Neural cell (in vitro differentiated cells): Measurements from ENCODE around the gene CCNY. TPM values are rescaled to one million over a fixed set of nuclear protein-coding genes. Genes with fewer than 3 reads are reported as not detected.

ENCODE experiments used
- H2AFZ ChIP-seq: fragments of 200-600, 300-800 bp; sonication (generic), shearing (Covaris generic); 2 replicates; pipeline ENCODE4 v1.6.0; 2014; ENCODE audit warnings: low read depth, mild to moderate bottlenecking, antibody characterized with exemption, low read length, moderate library complexity
- H3F3A ChIP-seq: fragments of 200-600 bp; shearing (Covaris generic); 2 replicates; pipeline ENCODE4 v1.6.1; 2016; ENCODE audit warnings: mild to moderate bottlenecking, moderate library complexity, mixed read lengths, antibody characterized with exemption, low read length; ENCODE audit not compliant: insufficient read depth, poor library complexity, severe bottlenecking
- H3K27ac ChIP-seq: fragments of 200-600, 300-800 bp; sonication (generic), shearing (Covaris generic); 2 replicates; pipeline ENCODE4 v1.5.1; 2014; ENCODE audit warnings: mild to moderate bottlenecking, low read length, moderate library complexity
- H3K27me3 ChIP-seq: fragments of 300-800, 200-600 bp; sonication (generic), shearing (Covaris generic); 2 replicates; pipeline ENCODE4 v1.6.0; 2014; ENCODE audit warnings: mild to moderate bottlenecking, low read depth, low read length, moderate library complexity; ENCODE audit not compliant: insufficient read depth
- H3K36me3 ChIP-seq: fragments of 300-800, 200-600 bp; sonication (generic), shearing (Covaris generic); 2 replicates; pipeline ENCODE4 v1.5.1; 2014; ENCODE audit warnings: mild to moderate bottlenecking, antibody characterized with exemption, low read length, moderate library complexity; ENCODE audit not compliant: insufficient read depth
- H3K4me2 ChIP-seq: fragments of 300-800, 200-600 bp; sonication (generic), shearing (Covaris generic); 2 replicates; pipeline ENCODE4 v1.6.0; 2014; ENCODE audit warnings: mild to moderate bottlenecking, low read length
- H3K4me3 ChIP-seq: fragments of 300-800, 200-600 bp; sonication (generic), shearing (Covaris generic); 2 replicates; pipeline ENCODE4 v1.5.1; 2014; ENCODE audit warnings: mild to moderate bottlenecking, low read length, moderate library complexity
- H3K79me2 ChIP-seq: fragments of 200-600 bp; shearing (Covaris generic); replicated peaks from 2 replicates; pipeline ENCODE4 v1.6.0; 2014; ENCODE audit warnings: mild to moderate bottlenecking, low read length, moderate library complexity; ENCODE audit not compliant: insufficient read depth
- H3K9ac ChIP-seq: fragments of 300-800, 200-600 bp; sonication (generic), shearing (Covaris generic); 2 replicates; pipeline ENCODE4 v1.6.1; 2016; ENCODE audit warnings: mild to moderate bottlenecking, low read length, mixed read lengths
- H3K9me2 ChIP-seq: fragments of 200-600 bp; shearing (Covaris generic); 2 replicates; pipeline ENCODE4 v1.6.1; 2016; ENCODE audit warnings: mild to moderate bottlenecking, low read length, mixed read lengths; ENCODE audit not compliant: insufficient read depth
- H3K9me3 ChIP-seq: fragments of 200-600, 300-800 bp; sonication (generic), shearing (Covaris generic); 2 replicates; pipeline ENCODE4 v1.6.1; 2016; ENCODE audit warnings: mild to moderate bottlenecking, mixed run types, low read length, moderate library complexity, mixed read lengths
- H4K20me1 ChIP-seq: fragments of 200-600 bp; shearing (Covaris generic); 2 replicates; pipeline ENCODE4 v1.6.1; 2016; ENCODE audit warnings: mild to moderate bottlenecking, mixed run types; ENCODE audit not compliant: insufficient read depth
- EP300 ChIP-seq: fragments of 450-650 bp; conservative IDR thresholded peaks from 2 replicates; pipeline ENCODE4 v1.6.1; 2014; ENCODE audit warnings: antibody characterized with exemption, mild to moderate bottlenecking, moderate library complexity; ENCODE audit not compliant: poor library complexity, severe bottlenecking
- EZH2 ChIP-seq: fragments of 200-600, 300-800 bp; shearing (Covaris generic), sonication (generic); IDR thresholded peaks from 2 replicates; pipeline ENCODE4 v1.6.1; 2014; ENCODE audit warnings: antibody characterized with exemption, low read length, borderline replicate concordance, mild to moderate bottlenecking; ENCODE audit not compliant: insufficient read depth, poor library complexity, severe bottlenecking
- POLR2AphosphoS5 ChIP-seq: IDR thresholded peaks from 2 replicates; pipeline ENCODE4 v1.6.1; 2012
- RAD21 ChIP-seq: fragments of 450-650 bp; conservative IDR thresholded peaks from 2 replicates; pipeline ENCODE4 v1.6.1; 2014; ENCODE audit warnings: antibody characterized with exemption, mild to moderate bottlenecking, moderate library complexity
- TAF1 ChIP-seq: IDR thresholded peaks from 2 replicates; pipeline ENCODE4 v1.6.1; 2012; ENCODE audit warnings: low read depth
- polyA plus RNA-seq: library from polyadenylated mRNA; depleted of rRNA; stranded (reverse); fragments of >200 nt; gene quantifications from 2 replicates; pipeline ENCODE4 v1.2.3, GENCODE V29; 2014
- TF ChIP-seq, protein P1 (sequence below): fragments of 450-650 bp; IDR thresholded peaks from 2 replicates; pipeline ENCODE4 v1.5.1; 2014; ENCODE audit warnings: antibody characterized with exemption, mild to moderate bottlenecking, moderate library complexity; ENCODE audit not compliant: poor library complexity, severe bottlenecking
- TF ChIP-seq, protein P2 (sequence below): IDR thresholded peaks from 2 replicates; pipeline ENCODE4 v1.6.1; 2012; ENCODE audit warnings: borderline replicate concordance

Gene CCNY
- polyA plus RNA-seq, 1 donor from 2014 or later, result 36.4 TPM

DNA sequence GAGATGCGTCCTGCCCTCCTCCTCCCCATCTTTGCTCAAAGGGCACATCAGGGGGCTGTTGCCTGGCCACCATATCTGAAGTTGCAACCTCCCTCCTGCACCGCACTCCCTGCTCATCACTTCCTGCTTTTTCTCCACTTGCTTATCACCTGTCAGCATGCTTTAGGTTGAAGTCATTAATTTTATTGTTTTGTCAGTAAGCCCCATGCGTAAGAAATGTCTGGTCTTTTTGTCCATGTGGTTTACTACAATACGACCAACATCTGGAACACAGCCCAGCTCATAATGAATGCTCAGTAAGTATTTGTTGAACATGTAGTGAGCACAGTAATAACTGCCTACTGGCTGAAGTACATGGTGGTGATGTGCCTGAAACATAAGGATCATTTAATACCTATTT is 197.3 kb downstream of the CCNY start:
- H3K9ac ChIP-seq, result no peak overlapping the region
- H3K36me3 ChIP-seq, result peaks cover 17% of the 10 kb centered on the region
- no peak overlapping the region for H3K4me3 ChIP-seq
- H3K4me2 ChIP-seq, result no peak overlapping the region
- H4K20me1 ChIP-seq, result no peaks in the 10 kb centered on the region
- H2AFZ ChIP-seq, result no peak overlapping the region
- H3K79me2 ChIP-seq, result no peaks in the 10 kb centered on the region
- H3K9me3 ChIP-seq, result no peaks in the 10 kb centered on the region
- no peaks in the 10 kb centered on the region for H3K9me2 ChIP-seq
- TF ChIP-seq TAF1, result no peak
- no peak for TF ChIP-seq RAD21
- TF ChIP-seq POLR2AphosphoS5, result no peak
- no peak for TF ChIP-seq EZH2
- no peak for TF ChIP-seq EP300
- TF ChIP-seq, protein P1, sequence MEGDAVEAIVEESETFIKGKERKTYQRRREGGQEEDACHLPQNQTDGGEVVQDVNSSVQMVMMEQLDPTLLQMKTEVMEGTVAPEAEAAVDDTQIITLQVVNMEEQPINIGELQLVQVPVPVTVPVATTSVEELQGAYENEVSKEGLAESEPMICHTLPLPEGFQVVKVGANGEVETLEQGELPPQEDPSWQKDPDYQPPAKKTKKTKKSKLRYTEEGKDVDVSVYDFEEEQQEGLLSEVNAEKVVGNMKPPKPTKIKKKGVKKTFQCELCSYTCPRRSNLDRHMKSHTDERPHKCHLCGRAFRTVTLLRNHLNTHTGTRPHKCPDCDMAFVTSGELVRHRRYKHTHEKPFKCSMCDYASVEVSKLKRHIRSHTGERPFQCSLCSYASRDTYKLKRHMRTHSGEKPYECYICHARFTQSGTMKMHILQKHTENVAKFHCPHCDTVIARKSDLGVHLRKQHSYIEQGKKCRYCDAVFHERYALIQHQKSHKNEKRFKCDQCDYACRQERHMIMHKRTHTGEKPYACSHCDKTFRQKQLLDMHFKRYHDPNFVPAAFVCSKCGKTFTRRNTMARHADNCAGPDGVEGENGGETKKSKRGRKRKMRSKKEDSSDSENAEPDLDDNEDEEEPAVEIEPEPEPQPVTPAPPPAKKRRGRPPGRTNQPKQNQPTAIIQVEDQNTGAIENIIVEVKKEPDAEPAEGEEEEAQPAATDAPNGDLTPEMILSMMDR, result no peak
- TF ChIP-seq, protein P2, sequence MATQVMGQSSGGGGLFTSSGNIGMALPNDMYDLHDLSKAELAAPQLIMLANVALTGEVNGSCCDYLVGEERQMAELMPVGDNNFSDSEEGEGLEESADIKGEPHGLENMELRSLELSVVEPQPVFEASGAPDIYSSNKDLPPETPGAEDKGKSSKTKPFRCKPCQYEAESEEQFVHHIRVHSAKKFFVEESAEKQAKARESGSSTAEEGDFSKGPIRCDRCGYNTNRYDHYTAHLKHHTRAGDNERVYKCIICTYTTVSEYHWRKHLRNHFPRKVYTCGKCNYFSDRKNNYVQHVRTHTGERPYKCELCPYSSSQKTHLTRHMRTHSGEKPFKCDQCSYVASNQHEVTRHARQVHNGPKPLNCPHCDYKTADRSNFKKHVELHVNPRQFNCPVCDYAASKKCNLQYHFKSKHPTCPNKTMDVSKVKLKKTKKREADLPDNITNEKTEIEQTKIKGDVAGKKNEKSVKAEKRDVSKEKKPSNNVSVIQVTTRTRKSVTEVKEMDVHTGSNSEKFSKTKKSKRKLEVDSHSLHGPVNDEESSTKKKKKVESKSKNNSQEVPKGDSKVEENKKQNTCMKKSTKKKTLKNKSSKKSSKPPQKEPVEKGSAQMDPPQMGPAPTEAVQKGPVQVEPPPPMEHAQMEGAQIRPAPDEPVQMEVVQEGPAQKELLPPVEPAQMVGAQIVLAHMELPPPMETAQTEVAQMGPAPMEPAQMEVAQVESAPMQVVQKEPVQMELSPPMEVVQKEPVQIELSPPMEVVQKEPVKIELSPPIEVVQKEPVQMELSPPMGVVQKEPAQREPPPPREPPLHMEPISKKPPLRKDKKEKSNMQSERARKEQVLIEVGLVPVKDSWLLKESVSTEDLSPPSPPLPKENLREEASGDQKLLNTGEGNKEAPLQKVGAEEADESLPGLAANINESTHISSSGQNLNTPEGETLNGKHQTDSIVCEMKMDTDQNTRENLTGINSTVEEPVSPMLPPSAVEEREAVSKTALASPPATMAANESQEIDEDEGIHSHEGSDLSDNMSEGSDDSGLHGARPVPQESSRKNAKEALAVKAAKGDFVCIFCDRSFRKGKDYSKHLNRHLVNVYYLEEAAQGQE, result no peak
- no peak overlapping the region for H3K27ac ChIP-seq
- no peaks in the 10 kb centered on the region for H3K27me3 ChIP-seq
- H3F3A ChIP-seq, result no peaks in the 10 kb centered on the region

DNA sequence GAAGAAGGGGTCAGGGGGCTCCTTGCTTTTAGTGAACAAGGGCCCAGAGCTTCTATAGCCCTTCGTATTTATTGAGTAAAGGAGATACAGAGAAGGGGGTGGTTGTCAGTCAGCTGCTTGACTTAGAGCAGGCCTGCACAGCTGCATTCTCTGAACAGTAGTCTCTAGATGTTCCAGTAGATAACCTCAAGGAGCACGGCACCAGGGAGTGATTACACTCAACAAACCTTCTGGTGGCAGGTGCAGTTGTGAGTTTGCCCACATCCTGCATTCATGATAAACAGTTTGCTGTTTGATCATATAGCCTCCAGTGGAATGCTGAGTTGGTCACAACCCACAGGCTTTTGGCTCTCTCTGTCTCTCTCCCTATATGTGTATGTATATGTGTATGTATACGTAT is 198.8 kb downstream of the CCNY start:
- Histone ChIP-seq H3K4me2 (no peak overlapping the region), H3F3A (no peaks in the 10 kb centered on the region), H3K36me3 (peaks cover 22% of the 10 kb centered on the region), H2AFZ (no peak overlapping the region), H3K4me3 (no peak overlapping the region), H3K27me3 (no peaks in the 10 kb centered on the region), H4K20me1 (no peaks in the 10 kb centered on the region), H3K9ac (no peak overlapping the region), H3K9me3 (no peaks in the 10 kb centered on the region), H3K9me2 (no peaks in the 10 kb centered on the region), H3K27ac (no peak overlapping the region), H3K79me2 (no peaks in the 10 kb centered on the region)
- TF ChIP-seq TAF1, result no peak
- TF ChIP-seq EZH2, result no peak
- TF ChIP-seq, protein P2, result no peak
